ENCODE data around the gene UBALD1. TPM values are rescaled to one million over a fixed set of nuclear protein-coding genes. Genes with fewer than 3 reads are reported as not detected.
"Not testable (repeated sequence)": the region's sequence is repeated elsewhere in the genome, so short reads cannot be mapped to it uniquely, and the experiment has no call there.

The UBALD1 gene
- total and polyA plus RNA-seq, 2 donors (not counting 3 experiments of a cell fraction or from before 2014, with no cell fraction given): 24.8 to 41.6 TPM

DNA sequence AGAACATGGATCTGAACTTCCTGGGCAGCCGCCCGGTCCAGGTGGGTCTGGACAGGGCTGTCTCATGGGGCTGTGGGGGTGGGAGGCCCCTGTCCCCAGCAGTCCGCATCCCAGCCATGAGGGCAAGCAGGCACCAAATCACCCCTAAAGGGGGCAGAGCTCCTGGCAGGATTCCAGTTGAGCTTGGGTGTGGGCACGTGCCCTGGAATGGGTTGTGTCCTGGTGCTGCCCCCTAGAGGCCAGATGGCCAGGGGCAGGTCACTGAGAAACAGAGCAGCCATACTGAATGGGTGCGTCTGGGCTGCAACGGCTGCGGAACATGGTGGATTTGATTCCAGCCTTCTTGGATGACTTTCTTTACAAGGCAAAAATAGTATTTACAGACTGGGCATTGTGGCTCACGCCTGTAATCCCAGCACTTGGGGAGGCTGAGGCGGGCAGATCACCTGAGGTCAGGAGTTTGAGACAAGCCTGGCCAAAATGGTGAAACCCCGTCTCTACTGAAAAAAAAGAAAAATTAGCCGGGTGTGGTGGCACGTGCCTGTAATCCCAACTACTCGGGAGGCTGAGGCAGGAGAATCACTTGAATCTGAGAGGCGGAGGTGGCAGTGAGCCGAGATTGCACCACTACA, 35.9 kb upstream of the UBALD1 start:
- DNase-seq (ENCODE audit: low read depth, low spot score): peak; percentile 44
- FAIRE-seq; H3K27me3 ChIP-seq (ENCODE audit: control insufficient read depth in 2 of 2, insufficient read depth in 2 of 2, low read length in 2 of 2): not testable (repeated sequence)

More for the DNA sequence above, 35.9 kb upstream of the UBALD1 start:
- CTCF ChIA-PET: interaction anchor here (0.6 to 1.9 kb wide), 8 partner anchors 9 to 118 kb away, joined by 3 to 14 read pairs (median 3); partner anchors contain the start of gene MGRN1
- H4K20me1 ChIP-seq (replicated peaks; ENCODE audit: control insufficient read depth, extremely low read depth, insufficient read depth, low read length); H3K27ac ChIP-seq (ENCODE audit: insufficient read depth, low read depth, low read length); H3K4me1 ChIP-seq (ENCODE audit: control insufficient read depth, extremely low read depth, insufficient read depth, low read length); H2AFZ ChIP-seq (ENCODE audit: low read depth, low read length); H3K9me1 ChIP-seq (replicated peaks; ENCODE audit: control insufficient read depth, extremely low read depth, insufficient read depth, low read length); H3K4me2 ChIP-seq (ENCODE audit: insufficient read depth, low read length); dilution Hi-C loops (cut with MboI; ENCODE audit: extremely low pct_ligation_motif_present, low sequenced_read_pairs); H3K4me3 ChIP-seq (replicated peaks in 1 of 3; ENCODE audit: insufficient read depth in 1 of 3, low read depth in 1 of 3, low read length in 3 of 3); POLR2A ChIA-PET; H3K9me3 ChIP-seq (replicated peaks; ENCODE audit: control insufficient read depth, insufficient read depth, low read length); BruUV-seq (replicated peaks); H3K9ac ChIP-seq (replicated peaks; ENCODE audit: extremely low read depth, insufficient read depth, low read length): not testable (repeated sequence)
- Histone ChIP-seq H3K36me3 (ENCODE audit: control insufficient read depth in 2 of 2, extremely low read depth in 1 of 2, insufficient read depth in 2 of 2, low read length in 2 of 2) (peaks cover 4 to 40% of the 10 kb centered on the region in 2 experiments), H3K79me2 (ENCODE audit: control insufficient read depth, insufficient read depth, low read length) (peaks cover 15% of the 10 kb centered on the region)
- TF ChIP-seq CTCF (IDR thresholded peaks at IDR 0.05; ENCODE audit: extremely low read depth in 1 of 2, insufficient read depth in 1 of 2, low read depth in 1 of 2, low read length in 2 of 2) (peak; percentile 81 to 82), MAX (IDR thresholded peaks at IDR 0.05; ENCODE audit: insufficient read depth, insufficient read length) (peak; percentile 45)
- intact Hi-C loops (cut with micrococcal nuclease): loop anchor here (2.0 kb wide), 1 partner anchor 26 kb away; the partner anchor contains the start of gene MGRN1
